Mesothelial cell of epicardium (in vitro differentiated cells): ENCODE measurements around the gene TNIP1. TPM values are rescaled to one million over a fixed set of nuclear protein-coding genes. Genes with fewer than 3 reads are reported as not detected.
A peak's percentile ranks its signal among the peaks of the same experiment; 100 is the strongest.

ENCODE experiments used
- DNase-seq, 2 experiments: peaks; one replicate each; pipeline ENCODE4 v3.0.0; 2021; ENCODE audit warnings: low spot score in 2 of 2; ENCODE audit not compliant: unreplicated experiment in 2 of 2
- H3K27ac Mint-ChIP-seq: 2 replicates; pipeline ENCODE4 v1.8.0; 2021; ENCODE audit warnings: mixed read lengths
- H3K27me3 Mint-ChIP-seq: 2 replicates; pipeline ENCODE4 v1.8.0; 2021; ENCODE audit warnings: low read depth, mixed read lengths
- H3K36me3 Mint-ChIP-seq: 2 replicates; pipeline ENCODE4 v1.8.0; 2021; ENCODE audit warnings: mixed read lengths
- H3K4me1 Mint-ChIP-seq: 2 replicates; pipeline ENCODE4 v1.8.0; 2021; ENCODE audit warnings: mixed read lengths
- H3K4me3 Mint-ChIP-seq: 2 replicates; pipeline ENCODE4 v1.8.0; 2021; ENCODE audit warnings: mild to moderate bottlenecking, moderate library complexity, mixed read lengths
- H3K9me3 Mint-ChIP-seq: 2 replicates; pipeline ENCODE4 v1.8.0; 2021; ENCODE audit warnings: mixed read lengths
- CTCF ChIP-seq: fragments of 200-600 bp; sonication (generic); IDR thresholded peaks from one replicate; pipeline ENCODE4 v1.5.0; 2021; ENCODE audit warnings: antibody characterized with exemption; ENCODE audit not compliant: unreplicated experiment
- total RNA-seq: library from RNA; stranded (reverse); gene quantifications from 3 replicates; pipeline ENCODE4 v1.2.1, GENCODE V29; 2021

The TNIP1 gene
- total RNA-seq, 1 donor from 2014 or later: 81.8 TPM

GRCh38 chr5:151005950-151006576 lies 74.8 kb downstream of the TNIP1 start:
- no peak overlapping the region for H3K27ac Mint-ChIP-seq
- peaks cover 7% of the 10 kb centered on the region for H3K4me1 Mint-ChIP-seq
- no peak for DNase-seq
- H3K4me3 Mint-ChIP-seq: no peak overlapping the region
- no peak for TF ChIP-seq CTCF
- no peaks in the 10 kb centered on the region for H3K9me3 Mint-ChIP-seq
- H3K27me3 Mint-ChIP-seq: peaks cover 14% of the 10 kb centered on the region
- no peaks in the 10 kb centered on the region for H3K36me3 Mint-ChIP-seq

- H3K36me3 Mint-ChIP-seq: no peaks in the 10 kb centered on the region
- H3K4me1 Mint-ChIP-seq: peaks cover 7% of the 10 kb centered on the region
- no peak for TF ChIP-seq CTCF
- DNase-seq: no peak
- peaks cover 14% of the 10 kb centered on the region for H3K27me3 Mint-ChIP-seq
- no peaks in the 10 kb centered on the region for H3K9me3 Mint-ChIP-seq
- H3K27ac Mint-ChIP-seq: peak overlapping the region; percentile 1
- no peak overlapping the region for H3K4me3 Mint-ChIP-seq
Observed at GRCh38 chr5:151005187-151005949, 75.5 kb downstream of the TNIP1 start.

GRCh38 chr5:151004499-151004898 lies 76.3 kb downstream of the TNIP1 start:
- DNase-seq: no peak
- Mint-ChIP-seq H3K27me3 (peaks cover 13% of the 10 kb centered on the region), H3K36me3 (no peaks in the 10 kb centered on the region), H3K27ac (no peak overlapping the region), H3K9me3 (no peaks in the 10 kb centered on the region), H3K4me1 (peaks cover 7% of the 10 kb centered on the region), H3K4me3 (no peak overlapping the region)
- TF ChIP-seq CTCF: no peak

GRCh38 chr5:151003503-151003860 lies 77.4 kb downstream of the TNIP1 start:
- Mint-ChIP-seq H3K36me3 (no peaks in the 10 kb centered on the region), H3K4me3 (no peak overlapping the region), H3K9me3 (no peaks in the 10 kb centered on the region), H3K4me1 (peaks cover 7% of the 10 kb centered on the region), H3K27ac (no peak overlapping the region), H3K27me3 (peaks cover 15% of the 10 kb centered on the region)
- no peak for TF ChIP-seq CTCF
- DNase-seq: no peak

GRCh38 chr5:151002681-151003502 lies 77.9 kb downstream of the TNIP1 start:
- Mint-ChIP-seq H3K4me3 (no peak overlapping the region), H3K36me3 (no peaks in the 10 kb centered on the region), H3K27me3 (peaks cover 15% of the 10 kb centered on the region), H3K9me3 (no peaks in the 10 kb centered on the region), H3K27ac (no peak overlapping the region), H3K4me1 (peaks cover 7% of the 10 kb centered on the region)
- DNase-seq: no peak
- no peak for TF ChIP-seq CTCF
